HepG2 (cell line): ENCODE measurements around the gene INPP1. TPM values are rescaled to one million over a fixed set of nuclear protein-coding genes. Genes with fewer than 3 reads are reported as not detected.

ENCODE experiments used
- ADNP ChIP-seq: sonication (generic); formaldehyde crosslinking; IDR thresholded peaks from 2 replicates; pipeline ENCODE4 v1.4.0; 2020; ENCODE audit warnings: missing genetic modification reagents
- CREB1 ChIP-seq, 2 experiments: fragments of 450-650 bp in 1 of 2; IDR thresholded peaks; 2 replicates each; pipeline ENCODE4 v1.6.1; 2016 to 2017; ENCODE audit warnings: control low read depth in 1 of 2, mild to moderate bottlenecking in 1 of 2, missing compliant biosample characterization in 1 of 2, missing genetic modification characterization in 1 of 2
- ELF1 ChIP-seq: sonication (generic); formaldehyde crosslinking; IDR thresholded peaks from 2 replicates; pipeline ENCODE4 v1.4.0; 2020; ENCODE audit warnings: missing genetic modification reagents
- JUNB ChIP-seq: sonication (generic); formaldehyde crosslinking; IDR thresholded peaks from 2 replicates; pipeline ENCODE4 v1.8.0; 2022; ENCODE audit warnings: missing genetic modification reagents, mild to moderate bottlenecking, borderline replicate concordance
- KDM3A ChIP-seq: IDR thresholded peaks from 2 replicates; pipeline ENCODE4 v1.6.1; 2018; ENCODE audit warnings: low read depth, missing compliant biosample characterization
- MIER3 ChIP-seq: IDR thresholded peaks from 2 replicates; pipeline ENCODE4 v1.6.1; 2016; ENCODE audit warnings: missing compliant biosample characterization, borderline replicate concordance
- ZFP36L2 ChIP-seq: sonication (generic); formaldehyde crosslinking; IDR thresholded peaks from 2 replicates; pipeline ENCODE4 v1.4.0; 2020; ENCODE audit warnings: missing genetic modification reagents
- ZFP82 ChIP-seq: sonication (generic); formaldehyde crosslinking; IDR thresholded peaks from 2 replicates; pipeline ENCODE4 v1.5.1; 2020; ENCODE audit warnings: mild to moderate bottlenecking, missing genetic modification reagents, borderline replicate concordance
- ZNF224 ChIP-seq: sonication (generic); formaldehyde crosslinking; IDR thresholded peaks from 2 replicates; pipeline ENCODE4 v1.5.0; 2020; ENCODE audit warnings: mild to moderate bottlenecking, missing genetic modification reagents
- ZNF260 ChIP-seq: sonication (generic); formaldehyde crosslinking; IDR thresholded peaks from 2 replicates; pipeline ENCODE4 v1.4.0; 2020; ENCODE audit warnings: missing genetic modification reagents, low read depth, mild to moderate bottlenecking, borderline replicate concordance
- ZNF468 ChIP-seq: sonication (generic); formaldehyde crosslinking; IDR thresholded peaks from 2 replicates; pipeline ENCODE4 v1.8.0; 2022; ENCODE audit warnings: mild to moderate bottlenecking, moderate library complexity, missing genetic modification reagents
- ZNF562 ChIP-seq: sonication (generic); formaldehyde crosslinking; IDR thresholded peaks from 2 replicates; pipeline ENCODE4 v1.8.0; 2022; ENCODE audit warnings: missing genetic modification reagents, borderline replicate concordance
- polyA plus RNA-seq, 8 experiments: library from polyadenylated mRNA; depleted of rRNA in 3 of 8; stranded (reverse) in 7 of 8; unstranded in 1 of 8; fragments of >200 nt; fragmentation: Illumina TruSeq in 4 of 8; extraction: Trizol in 4 of 8; gene quantifications; 2 replicates each; pipeline versions ENCODE4 v1.2.1 to v1.2.3, GENCODE V29; 2011 to 2016; ENCODE audit warnings: low read depth in 4 of 8, missing spikeins in 1 of 8, mixed read lengths in 1 of 8; ENCODE audit not compliant: insufficient read depth in 1 of 8
- total RNA-seq, 5 experiments: library from RNA; depleted of rRNA; stranded (reverse); fragments of >200 nt; fragmentation: Illumina TruSeq; extraction: Trizol; gene quantifications; 2 replicates each; pipeline ENCODE4 v1.2.3, GENCODE V29; 2016; ENCODE audit warnings: low read depth in 1 of 5
- TF ChIP-seq, protein P1 (sequence below): sonication (generic); formaldehyde crosslinking; IDR thresholded peaks from 2 replicates; pipeline ENCODE4 v1.4.0; 2020; ENCODE audit warnings: missing genetic modification reagents
- TF ChIP-seq, protein P2 (sequence below): sonication (generic); formaldehyde crosslinking; IDR thresholded peaks from 2 replicates; pipeline ENCODE4 v1.5.1; 2020; ENCODE audit warnings: mild to moderate bottlenecking, missing genetic modification reagents, borderline replicate concordance
- TF ChIP-seq, protein P3 (sequence below): sonication (generic); formaldehyde crosslinking; IDR thresholded peaks from 2 replicates; pipeline ENCODE4 v1.4.0; 2020; ENCODE audit warnings: missing genetic modification reagents
- TF ChIP-seq, protein P4 (sequence below): sonication (generic); formaldehyde crosslinking; IDR thresholded peaks from 2 replicates; pipeline ENCODE4 v1.5.1; 2020; ENCODE audit warnings: missing genetic modification reagents, mild to moderate bottlenecking, borderline replicate concordance
- TF ChIP-seq, protein P5 (sequence below): IDR thresholded peaks from 2 replicates; pipeline ENCODE4 v1.6.1; 2016; ENCODE audit warnings: mild to moderate bottlenecking
- TF ChIP-seq, protein P6 (sequence below): sonication (generic); formaldehyde crosslinking; IDR thresholded peaks from 2 replicates; pipeline ENCODE4 v1.8.1; 2023; ENCODE audit warnings: mild to moderate bottlenecking, missing genetic modification reagents, borderline replicate concordance

INPP1 gene
- total and polyA plus RNA-seq, 2 of the 13 experiments (the other 11 are each of a cell fraction or from before 2014, with no cell fraction given) = 10.0 to 13.3 TPM

DNA sequence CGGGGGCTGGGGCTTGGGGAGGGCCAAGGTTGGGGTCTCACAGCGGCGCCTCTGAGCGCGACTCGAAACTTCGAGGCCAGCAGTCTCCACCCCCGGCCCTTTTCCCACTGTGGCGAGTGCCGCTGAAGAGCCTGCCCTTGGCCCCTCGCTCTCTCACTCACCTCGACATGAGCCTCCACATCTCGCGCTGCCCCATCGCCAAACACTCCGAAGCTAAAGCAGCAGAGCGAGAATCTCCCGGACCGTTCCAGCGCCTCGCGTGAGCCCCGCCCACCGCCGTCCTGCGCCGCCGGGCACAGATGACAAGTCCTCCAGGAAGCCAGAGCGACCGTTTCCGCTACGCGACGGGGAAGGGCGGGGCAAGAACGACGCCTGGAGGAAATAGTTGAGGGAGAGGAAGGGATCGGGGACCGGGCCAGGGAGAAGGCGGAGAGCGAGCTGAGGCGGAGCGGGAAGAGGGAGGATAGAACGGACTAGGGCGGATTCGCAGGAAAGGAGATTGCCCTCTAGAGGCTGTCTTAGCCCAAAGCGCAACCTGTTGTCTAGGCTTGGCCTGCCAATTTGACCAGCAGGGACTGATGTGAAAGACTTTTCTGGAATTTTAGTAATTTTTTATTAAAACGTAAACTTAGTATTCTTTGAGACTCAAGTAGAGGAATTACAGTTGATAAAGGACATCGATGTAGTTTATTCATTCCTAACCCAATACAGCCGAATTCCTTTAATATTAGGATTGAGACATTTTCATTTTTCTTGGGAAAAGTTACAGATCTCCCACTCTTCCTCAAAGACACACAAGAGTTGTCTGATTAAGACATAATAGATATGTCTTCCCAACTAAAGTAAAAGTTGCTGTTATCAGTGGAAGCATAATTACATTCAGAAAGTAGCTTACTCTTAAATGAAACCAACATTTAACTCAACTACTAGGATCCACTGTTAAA lies 23.6 kb upstream of the INPP1 start, which contains the start of gene HIBCH (continued):
- TF ChIP-seq JUNB (CRISPR knock-in tag) (no peak), KDM3A (peak; percentile 94), ZNF224 (CRISPR knock-in tag) (no peak), ZNF468 (CRISPR knock-in tag) (no peak), CREB1 (IDR thresholded peaks at IDR 0.05) (peak; percentile 85), CREB1 (CRISPR knock-in tag; IDR thresholded peaks at IDR 0.05) (peak; percentile 96), ZFP36L2 (CRISPR knock-in tag) (0 out of 2 replicates have a peak, but pooled peaks have one; percentile 78), ELF1 (CRISPR knock-in tag) (peak; percentile 98), MIER3 (CRISPR knock-in tag) (peak; percentile 98), ZNF562 (no peak), ZFP82 (CRISPR knock-in tag) (no peak), ADNP (CRISPR knock-in tag) (no peak), ZNF260 (CRISPR knock-in tag) (no peak)
- TF ChIP-seq, protein P1, sequence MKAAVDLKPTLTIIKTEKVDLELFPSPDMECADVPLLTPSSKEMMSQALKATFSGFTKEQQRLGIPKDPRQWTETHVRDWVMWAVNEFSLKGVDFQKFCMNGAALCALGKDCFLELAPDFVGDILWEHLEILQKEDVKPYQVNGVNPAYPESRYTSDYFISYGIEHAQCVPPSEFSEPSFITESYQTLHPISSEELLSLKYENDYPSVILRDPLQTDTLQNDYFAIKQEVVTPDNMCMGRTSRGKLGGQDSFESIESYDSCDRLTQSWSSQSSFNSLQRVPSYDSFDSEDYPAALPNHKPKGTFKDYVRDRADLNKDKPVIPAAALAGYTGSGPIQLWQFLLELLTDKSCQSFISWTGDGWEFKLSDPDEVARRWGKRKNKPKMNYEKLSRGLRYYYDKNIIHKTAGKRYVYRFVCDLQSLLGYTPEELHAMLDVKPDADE (CRISPR knock-in tag) = no peak
- TF ChIP-seq, protein P2, sequence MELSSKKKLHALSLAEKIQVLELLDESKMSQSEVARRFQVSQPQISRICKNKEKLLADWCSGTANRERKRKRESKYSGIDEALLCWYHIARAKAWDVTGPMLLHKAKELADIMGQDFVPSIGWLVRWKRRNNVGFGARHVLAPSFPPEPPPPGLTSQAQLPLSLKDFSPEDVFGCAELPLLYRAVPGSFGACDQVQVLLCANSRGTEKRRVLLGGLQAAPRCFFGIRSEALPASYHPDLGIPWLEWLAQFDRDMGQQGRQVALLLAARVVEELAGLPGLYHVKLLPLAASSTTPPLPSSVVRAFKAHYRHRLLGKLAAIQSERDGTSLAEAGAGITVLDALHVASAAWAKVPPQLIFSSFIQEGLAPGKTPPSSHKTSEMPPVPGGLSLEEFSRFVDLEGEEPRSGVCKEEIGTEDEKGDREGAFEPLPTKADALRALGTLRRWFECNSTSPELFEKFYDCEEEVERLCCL (CRISPR knock-in tag) = no peak
- TF ChIP-seq, protein P3, sequence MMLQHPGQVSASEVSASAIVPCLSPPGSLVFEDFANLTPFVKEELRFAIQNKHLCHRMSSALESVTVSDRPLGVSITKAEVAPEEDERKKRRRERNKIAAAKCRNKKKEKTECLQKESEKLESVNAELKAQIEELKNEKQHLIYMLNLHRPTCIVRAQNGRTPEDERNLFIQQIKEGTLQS (CRISPR knock-in tag) = peak; percentile 74
- TF ChIP-seq, protein P4, sequence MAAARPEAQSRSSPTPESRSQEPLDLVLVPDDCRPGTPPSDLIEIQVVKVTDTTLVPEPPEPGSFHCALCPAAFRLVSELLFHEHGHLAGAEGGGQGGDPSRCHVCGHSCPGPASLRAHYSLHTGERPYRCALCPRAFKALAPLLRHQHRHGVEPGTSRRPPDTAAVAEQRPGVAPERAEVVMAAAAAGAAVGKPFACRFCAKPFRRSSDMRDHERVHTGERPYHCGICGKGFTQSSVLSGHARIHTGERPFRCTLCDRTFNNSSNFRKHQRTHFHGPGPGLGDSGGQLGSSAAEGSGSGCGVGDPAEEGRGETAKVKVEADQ (CRISPR knock-in tag) = peak; percentile 73; the same call in 1 of the 2 replicates
- TF ChIP-seq, protein P5, sequence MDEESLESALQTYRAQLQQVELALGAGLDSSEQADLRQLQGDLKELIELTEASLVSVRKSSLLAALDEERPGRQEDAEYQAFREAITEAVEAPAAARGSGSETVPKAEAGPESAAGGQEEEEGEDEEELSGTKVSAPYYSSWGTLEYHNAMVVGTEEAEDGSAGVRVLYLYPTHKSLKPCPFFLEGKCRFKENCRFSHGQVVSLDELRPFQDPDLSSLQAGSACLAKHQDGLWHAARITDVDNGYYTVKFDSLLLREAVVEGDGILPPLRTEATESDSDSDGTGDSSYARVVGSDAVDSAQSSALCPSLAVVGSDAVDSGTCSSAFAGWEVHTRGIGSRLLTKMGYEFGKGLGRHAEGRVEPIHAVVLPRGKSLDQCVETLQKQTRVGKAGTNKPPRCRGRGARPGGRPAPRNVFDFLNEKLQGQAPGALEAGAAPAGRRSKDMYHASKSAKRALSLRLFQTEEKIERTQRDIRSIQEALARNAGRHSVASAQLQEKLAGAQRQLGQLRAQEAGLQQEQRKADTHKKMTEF (CRISPR knock-in tag) = peak; percentile 96
- TF ChIP-seq, protein P6, sequence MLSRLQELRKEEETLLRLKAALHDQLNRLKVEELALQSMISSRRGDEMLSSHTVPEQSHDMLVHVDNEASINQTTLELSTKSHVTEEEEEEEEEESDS (CRISPR knock-in tag) = no peak
